Omental fat pad (tissue), 4 donors: Measurements from ENCODE around the gene PLXNA4. TPM values are rescaled to one million over a fixed set of nuclear protein-coding genes. Genes with fewer than 3 reads are reported as not detected.

Source experiments
- ATAC-seq: fragments of 150-250 bp; one replicate; pipeline ENCODE4 v1.9.1; 2016; ENCODE audit warnings: mild to moderate bottlenecking, moderate library complexity; ENCODE audit not compliant: low FRiP score
- DNase-seq: peaks from one replicate; pipeline ENCODE4 v3.0.0-alpha.2; 2019; ENCODE audit warnings: low spot score
- CTCF ChIP-seq, 3 donors: fragments of 450-650 bp; IDR thresholded peaks; one replicate each; pipeline ENCODE4 v1.5.1; 2016 to 2017; ENCODE audit warnings: antibody characterized with exemption in 3 of 3, mild to moderate bottlenecking in 3 of 3, moderate library complexity in 2 of 3
- total RNA-seq, 4 donors: library from RNA; depleted of rRNA; stranded (reverse); fragments of >200 nt; gene quantifications; one replicate each; pipeline ENCODE4 v1.1.0, GENCODE V29; 2016

PLXNA4 gene
- total RNA-seq, 4 donors from 2014 or later = 31.4 to 111 (median 41.9) TPM

- ATAC-seq (no peak), DNase-seq (no peak)
- no peak for TF ChIP-seq CTCF (IDR thresholded peaks at IDR 0.05)
These were observed 7.3 kb downstream of the PLXNA4 start for GRCh38 chr7:132568962-132569361.

- TF ChIP-seq CTCF (IDR thresholded peaks at IDR 0.05) = no peak
- no peak for ATAC-seq
- DNase-seq = no peak
These were observed 10.4 kb downstream of the PLXNA4 start for GRCh38 chr7:132565885-132566284.

- no peak for DNase-seq
- ATAC-seq = no peak
- no peak for TF ChIP-seq CTCF (IDR thresholded peaks at IDR 0.05)
These were observed 10.8 kb downstream of the PLXNA4 start for GRCh38 chr7:132565441-132565840.

- ATAC-seq (no peak), DNase-seq (no peak)
- no peak for TF ChIP-seq CTCF (IDR thresholded peaks at IDR 0.05)
These were observed 11.4 kb downstream of the PLXNA4 start for GRCh38 chr7:132564849-132565248.

- no peak for TF ChIP-seq CTCF (IDR thresholded peaks at IDR 0.05)
- ATAC-seq = no peak
- no peak for DNase-seq
These were observed 12.2 kb downstream of the PLXNA4 start for GRCh38 chr7:132564090-132564489.

- TF ChIP-seq CTCF (IDR thresholded peaks at IDR 0.05) = no peak
- no peak for DNase-seq
- no peak for ATAC-seq
These were observed 13.6 kb downstream of the PLXNA4 start for GRCh38 chr7:132562690-132563089.

- TF ChIP-seq CTCF (IDR thresholded peaks at IDR 0.05) = no peak
- no peak for DNase-seq
- no peak for ATAC-seq
These were observed 14.5 kb downstream of the PLXNA4 start for GRCh38 chr7:132561763-132562162.
